ENCODE measurements around the gene ABCC4. TPM values are rescaled to one million over a fixed set of nuclear protein-coding genes. Genes with fewer than 3 reads are reported as not detected.

ABCC4 gene
- polyA plus RNA-seq, 3 donors: 1.0 to 2.4 (median 1.5) TPM

DNA sequence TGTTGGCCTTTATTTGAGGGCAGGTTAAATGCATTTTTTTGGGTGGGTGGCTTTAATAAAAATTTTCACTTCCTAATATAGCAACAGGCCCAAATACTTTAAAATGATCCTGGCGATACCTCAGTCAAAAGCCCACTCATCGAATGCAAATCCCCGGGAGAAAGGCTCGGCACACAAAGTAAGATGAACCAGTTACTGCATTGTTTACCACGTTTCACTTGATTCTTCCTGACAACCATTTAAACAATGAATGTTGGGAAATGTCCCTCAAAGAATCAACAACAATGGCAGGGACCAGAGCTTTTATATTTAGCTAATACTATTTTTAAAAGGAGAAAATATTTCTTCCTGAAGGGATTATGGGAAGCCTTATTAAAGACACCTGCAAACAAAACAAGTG, 187.7 kb downstream of the ABCC4 start:
- 76 to 89% (median 85%) methylated on average over 5 of the region's 5 CpGs for WGBS, 3 donors
- no peak overlapping the region for H3K27ac ChIP-seq (ENCODE audit: low read depth, low read length)

DNA sequence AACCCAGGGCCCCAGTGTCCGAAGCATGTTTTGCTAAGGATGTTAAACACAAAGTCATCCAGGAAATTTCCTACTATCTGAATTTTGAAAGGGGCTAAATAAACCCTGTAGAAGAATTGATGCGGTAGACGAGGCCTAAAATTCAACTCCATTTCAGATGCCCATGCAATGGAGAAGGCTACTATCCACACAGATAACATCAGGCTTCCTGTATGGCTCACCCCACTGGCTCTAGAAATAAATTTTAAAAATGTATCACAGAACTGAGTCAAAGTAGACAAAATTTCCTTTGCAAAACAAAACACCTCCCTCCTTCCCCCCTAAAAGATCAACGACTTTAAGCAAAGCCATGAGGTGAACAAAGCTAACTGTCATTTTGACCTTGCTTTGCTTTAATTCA, 188.4 kb downstream of the ABCC4 start:
- WGBS, 3 donors: 88 to 91% (median 89%) methylated on average over 4 of the region's 4 CpGs
- H3K27ac ChIP-seq (ENCODE audit: low read depth, low read length): no peak overlapping the region

DNA sequence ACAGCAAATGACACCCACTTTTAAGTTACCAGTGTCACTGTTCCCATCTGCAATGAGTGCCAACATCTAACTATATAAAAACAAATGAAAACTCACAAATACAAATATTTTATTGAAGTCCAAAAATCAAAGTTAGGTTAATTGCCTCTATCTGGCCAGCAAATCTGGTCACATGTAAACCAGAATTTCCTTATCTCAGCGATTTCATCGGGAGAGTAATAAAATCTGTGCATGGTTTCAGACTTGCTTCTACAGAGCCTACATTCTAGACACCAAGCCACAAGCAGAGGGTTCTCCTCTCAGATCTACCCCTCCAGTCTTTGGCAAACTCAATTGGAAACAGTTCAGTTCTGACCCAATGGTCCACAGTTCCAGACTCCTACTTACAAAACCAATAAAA, 189.6 kb downstream of the ABCC4 start:
- 61 to 82% (median 73%) methylated on average over 2 of the region's 2 CpGs for WGBS, 3 donors
- no peak overlapping the region for H3K27ac ChIP-seq (ENCODE audit: low read depth, low read length)

DNA sequence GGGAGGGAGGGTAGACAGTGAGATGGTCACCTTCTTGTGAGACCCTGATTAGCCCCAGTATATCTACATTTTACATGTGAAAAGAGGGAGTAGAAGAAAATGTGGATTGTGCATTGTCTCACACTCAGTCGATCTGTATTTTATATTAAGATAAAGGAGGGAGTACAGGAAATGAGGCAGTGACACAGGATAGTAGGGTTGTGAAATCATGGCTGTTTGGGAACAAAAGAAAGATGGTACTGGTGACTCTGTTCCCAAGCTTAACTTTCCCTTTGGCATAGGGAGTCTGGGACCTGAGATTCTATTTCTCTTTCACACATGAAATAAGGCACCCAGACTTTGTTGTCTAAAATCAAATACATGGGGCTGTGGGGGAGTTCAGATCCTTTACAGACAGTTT, 194.7 kb downstream of the ABCC4 start:
- 70 to 94% (median 86%) methylated on average over 1 of the region's 1 CpG for WGBS, 3 donors
- H3K27ac ChIP-seq (ENCODE audit: low read depth, low read length): no peak overlapping the region

DNA sequence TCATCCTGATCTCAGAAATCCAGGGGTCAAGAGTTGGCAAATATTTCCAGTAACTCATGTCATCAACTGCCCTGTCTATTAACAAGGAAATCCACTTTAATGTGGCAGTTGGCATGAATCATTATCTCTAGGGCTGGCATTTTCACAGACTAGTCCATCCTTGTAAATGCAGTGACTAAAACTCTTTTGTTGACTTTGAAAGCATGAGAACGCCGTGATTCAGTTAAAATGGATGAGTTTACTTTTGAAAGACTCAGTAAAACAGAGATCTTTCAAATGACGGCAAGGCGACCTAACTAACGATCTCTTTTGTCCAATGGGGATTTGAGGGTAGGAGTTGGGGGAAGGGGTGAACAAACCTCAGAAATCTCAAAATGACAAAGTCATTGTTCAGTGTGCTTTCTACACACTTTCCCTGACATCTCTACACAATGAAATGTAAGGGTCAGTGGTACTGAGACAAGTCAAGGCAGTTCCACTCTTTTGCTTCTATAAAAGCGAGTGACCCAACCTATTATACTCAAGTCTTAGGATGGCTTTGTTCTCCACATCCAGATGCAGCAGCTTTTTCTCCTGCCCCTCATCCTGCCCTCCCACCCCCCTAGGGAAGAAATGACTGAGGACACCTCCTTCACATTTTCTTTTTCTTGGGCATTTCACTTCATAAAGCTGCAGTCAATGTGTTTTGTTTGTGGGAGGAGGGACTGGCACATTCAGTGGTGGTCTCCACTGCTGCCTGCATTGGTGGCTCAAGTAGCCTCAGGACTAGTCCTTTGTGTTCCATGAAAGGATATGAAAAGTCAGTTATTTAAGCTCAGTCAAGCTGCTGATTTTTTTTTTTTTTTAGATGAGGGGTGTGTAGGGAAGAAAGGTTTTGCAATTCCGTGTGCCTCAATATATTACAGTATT, 200.5 kb downstream of the ABCC4 start:
- H3K27ac ChIP-seq (ENCODE audit: low read depth, low read length): no peak overlapping the region
- 78 to 87% (median 85%) methylated on average over 7 of the region's 7 CpGs for WGBS, 3 donors

DNA sequence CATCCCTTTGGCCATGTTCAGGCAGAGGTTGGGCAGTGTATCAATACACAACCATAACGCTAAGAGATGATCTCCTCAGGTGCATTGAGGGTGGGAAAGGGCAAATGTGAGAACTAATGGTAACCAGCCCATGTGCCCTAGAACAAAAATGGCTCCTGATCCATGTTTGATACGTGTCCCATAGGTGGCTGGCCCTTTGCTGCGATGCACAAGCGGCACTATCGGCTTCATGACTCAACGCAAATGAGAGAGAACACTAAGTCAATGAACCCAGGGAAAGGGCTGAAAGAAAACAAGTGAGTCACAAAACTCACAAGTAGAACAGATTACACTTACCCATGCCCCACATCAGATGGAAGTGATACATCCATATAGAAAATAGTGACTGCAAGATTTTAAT, 201.7 kb downstream of the ABCC4 start:
- H3K27ac ChIP-seq (ENCODE audit: low read depth, low read length): no peak overlapping the region
- 89 to 98% (median 94%) methylated on average over 6 of the region's 6 CpGs for WGBS, 3 donors

DNA sequence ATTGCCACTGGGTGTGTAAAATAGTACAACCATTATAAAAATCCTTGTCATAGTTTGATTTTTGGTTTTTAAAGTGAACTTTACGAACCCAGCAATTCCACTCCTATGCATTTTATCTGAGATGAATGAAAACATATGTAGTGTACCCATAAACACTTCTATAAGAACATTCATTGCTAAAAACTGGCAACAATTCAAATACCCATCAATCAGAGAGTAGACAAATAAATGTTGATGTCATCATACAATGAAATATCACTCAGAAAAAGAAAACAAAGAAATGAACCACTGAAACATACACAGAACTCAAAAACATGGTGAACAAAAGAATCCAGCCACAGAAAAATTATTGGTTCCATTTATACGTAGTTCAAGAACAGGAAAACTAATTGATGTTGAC, 202.3 kb downstream of the ABCC4 start:
- WGBS, 3 donors: 92 to 94% (median 93%) methylated on average over 2 of the region's 2 CpGs
- no peak overlapping the region for H3K27ac ChIP-seq (ENCODE audit: low read depth, low read length)

DNA sequence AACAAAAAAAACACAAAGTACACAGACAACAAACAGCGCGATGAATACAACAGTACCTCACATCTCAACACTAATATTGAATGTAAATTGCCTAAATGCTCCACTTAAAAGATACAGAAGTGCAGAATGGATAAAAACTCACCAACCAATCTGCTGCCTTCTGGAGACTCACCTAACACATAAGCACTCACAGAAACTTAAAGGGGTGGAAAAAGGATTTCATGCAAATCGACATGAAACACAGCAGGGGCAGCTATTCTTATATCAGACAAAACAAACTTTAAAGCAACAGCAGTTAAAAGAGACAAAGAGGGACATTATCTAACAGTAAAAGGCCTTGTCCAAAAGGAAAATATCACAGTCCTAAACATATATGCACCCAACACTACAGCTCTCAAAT, 209.5 kb downstream of the ABCC4 start:
- no peak overlapping the region for H3K27ac ChIP-seq (ENCODE audit: low read depth, low read length)
- WGBS, 3 donors: 90 to 95% (median 93%) methylated on average over 3 of the region's 3 CpGs

DNA sequence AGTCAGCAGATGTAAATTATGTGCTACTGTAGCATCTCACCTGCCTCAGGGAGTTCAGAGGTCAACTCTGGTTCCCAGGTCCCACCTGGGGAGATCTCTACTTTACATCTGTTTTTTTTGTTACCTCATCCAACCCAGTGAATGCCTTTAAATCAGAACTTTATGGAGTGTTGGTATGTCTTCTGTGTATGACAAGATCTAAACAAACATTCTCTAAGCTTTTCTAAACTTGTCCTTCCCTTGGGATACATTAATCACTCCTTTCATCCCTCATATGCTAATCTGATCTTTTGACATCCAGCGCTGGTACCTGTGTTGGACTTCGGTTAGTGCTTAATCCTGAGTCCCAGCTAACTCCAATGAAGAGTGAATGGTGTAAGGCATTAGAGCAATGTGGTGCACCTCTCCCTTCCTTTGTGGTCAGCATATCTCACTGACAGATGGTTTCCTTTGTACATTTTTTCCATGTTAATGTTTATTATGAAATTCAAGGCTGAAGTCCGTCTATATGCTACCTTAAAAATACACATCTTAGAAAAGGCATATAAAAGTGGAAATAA, 213.4 kb downstream of the ABCC4 start:
- H3K27ac ChIP-seq (ENCODE audit: low read depth, low read length): no peak overlapping the region
- WGBS, 3 donors: 53 to 78% (median 57%) methylated on average over 3 of the region's 3 CpGs

DNA sequence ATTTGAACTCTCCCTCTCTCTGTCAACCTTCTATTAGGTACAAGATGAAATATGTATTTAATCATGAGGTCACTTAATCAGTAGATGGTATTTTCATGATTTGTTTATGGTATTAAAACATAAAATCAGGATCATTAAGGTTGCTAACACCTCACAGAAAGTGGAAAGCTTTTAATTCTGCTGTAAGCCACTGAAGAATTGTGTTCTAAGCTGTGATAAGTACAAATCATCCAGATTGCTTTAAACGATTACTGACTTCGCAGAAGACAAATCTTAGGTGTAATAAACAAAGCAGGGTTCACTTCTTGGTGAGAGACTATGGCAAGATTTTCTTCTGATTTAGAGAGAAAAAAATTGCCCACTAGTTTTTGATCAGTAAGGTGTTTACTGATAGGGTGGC, 214.5 kb downstream of the ABCC4 start:
- no peak overlapping the region for H3K27ac ChIP-seq (ENCODE audit: low read depth, low read length)
- WGBS, 3 donors: 84 to 86% (median 85%) methylated on average over 2 of the region's 2 CpGs

DNA sequence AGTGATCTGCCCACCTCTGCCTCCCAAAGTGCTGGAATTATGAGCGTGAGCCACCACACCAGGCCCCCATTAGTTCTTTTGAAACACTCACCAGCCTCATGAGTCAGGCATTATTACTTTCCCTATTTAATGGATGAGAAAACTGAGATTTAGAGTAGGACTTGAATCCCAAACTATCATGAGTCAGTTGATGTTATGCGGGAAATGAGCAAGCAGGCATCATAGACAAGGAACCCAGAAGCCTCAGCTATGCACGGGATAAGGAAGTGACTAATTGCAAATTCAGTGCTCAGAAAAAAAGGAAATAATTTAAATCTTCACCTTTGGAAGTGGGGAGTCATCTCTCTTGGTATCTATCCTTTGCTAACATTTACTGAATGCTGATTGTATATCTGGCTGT, 217.5 kb downstream of the ABCC4 start:
- 73 to 90% (median 76%) methylated on average over 3 of the region's 3 CpGs for WGBS, 3 donors
- no peak overlapping the region for H3K27ac ChIP-seq (ENCODE audit: low read depth, low read length)

DNA sequence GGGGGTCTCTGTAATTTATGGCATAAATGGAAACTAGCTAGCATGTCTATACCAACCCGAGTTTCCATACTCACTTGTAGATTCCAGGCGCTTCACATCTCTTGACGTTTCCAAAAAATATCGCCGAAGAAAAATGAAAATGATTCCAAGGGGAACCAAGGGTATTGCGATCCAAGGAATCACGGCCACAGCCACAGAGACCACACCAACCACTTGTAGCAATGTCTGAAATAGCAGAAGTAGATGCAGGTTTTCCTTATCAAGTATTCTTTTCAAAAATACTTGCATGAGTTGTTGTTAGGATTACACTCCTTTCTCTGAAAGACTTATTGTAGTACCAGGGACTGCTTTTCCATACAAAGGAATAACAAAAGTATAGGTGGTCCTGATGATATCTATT, 218.2 kb downstream of the ABCC4 start:
- H3K27ac ChIP-seq (ENCODE audit: low read depth, low read length): no peak overlapping the region
- WGBS, 3 donors: 82 to 94% (median 83%) methylated on average over 7 of the region's 7 CpGs

DNA sequence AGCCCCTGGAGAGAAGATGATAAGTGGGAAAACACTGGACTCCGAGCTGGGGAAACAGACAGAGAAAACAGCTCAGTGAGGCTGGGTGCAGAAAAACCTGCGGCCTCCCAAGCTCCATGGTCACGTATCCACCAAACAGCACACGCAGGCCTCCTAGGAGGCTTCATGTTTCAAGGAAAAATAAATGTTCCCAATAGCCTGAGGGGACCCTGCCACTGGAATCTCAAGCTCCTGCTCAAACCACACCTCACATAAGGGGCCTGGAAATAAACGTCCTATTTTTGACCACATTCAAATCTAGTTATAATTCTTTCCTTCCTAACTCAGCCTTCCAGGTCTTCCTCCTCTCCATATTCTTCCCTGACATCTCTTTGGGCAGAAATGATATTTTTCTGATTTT, 225.7 kb downstream of the ABCC4 start:
- H3K27ac ChIP-seq (ENCODE audit: low read depth, low read length): no peak overlapping the region
- WGBS, 3 donors: 82 to 90% (median 88%) methylated on average over 5 of the region's 5 CpGs

DNA sequence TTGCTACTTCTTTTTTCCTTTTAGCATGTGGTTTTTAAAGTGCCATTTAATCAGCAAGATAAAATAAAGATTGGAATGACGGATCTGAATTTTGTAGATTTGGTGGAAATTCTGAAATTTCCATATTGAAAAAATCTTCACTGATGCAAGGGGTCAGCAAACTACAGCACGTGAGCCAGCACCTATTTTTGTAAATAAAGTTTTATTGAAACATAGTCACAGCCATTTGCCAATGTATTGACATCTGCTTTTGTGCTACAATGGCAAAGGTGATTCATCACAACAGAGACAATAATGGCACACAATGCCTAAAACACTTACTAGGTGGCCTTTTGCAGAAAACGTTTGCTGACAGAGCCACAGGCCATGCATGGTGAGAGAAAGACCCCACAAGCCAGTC, 226.4 kb downstream of the ABCC4 start:
- no peak overlapping the region for H3K27ac ChIP-seq (ENCODE audit: low read depth, low read length)
- 85 to 89% (median 85%) methylated on average over 3 of the region's 3 CpGs for WGBS, 3 donors

DNA sequence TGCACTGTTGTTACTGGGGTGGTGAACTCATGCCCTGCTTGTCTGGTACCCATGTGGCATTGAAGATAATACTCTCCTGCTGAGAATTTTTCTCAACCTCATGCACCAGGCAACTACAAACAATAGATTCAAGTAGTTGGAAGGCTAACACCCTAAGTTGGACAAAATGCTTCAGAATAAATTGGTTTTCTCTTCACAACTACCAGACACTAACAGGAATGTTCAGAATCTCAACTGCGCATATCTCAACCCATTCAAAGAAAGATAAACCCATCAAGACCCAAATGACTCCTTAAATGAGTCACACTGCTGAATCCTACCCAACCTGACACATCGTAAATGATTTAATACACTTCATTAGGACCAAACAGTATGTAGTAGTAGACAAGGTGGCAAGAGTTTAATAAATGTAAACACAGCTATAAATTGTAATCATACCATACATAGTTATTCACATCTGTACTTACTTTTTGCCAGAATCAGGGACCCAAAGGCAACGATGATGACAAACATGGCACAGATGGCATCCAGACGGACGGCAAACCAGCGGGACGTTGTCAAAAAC, 227.4 kb downstream of the ABCC4 start:
- whole genome bisulfite sequencing, 3 donors: 95 to 97% (median 95%) methylated on average over 7 of the region's 7 CpGs
- no peak overlapping the region for H3K27ac ChIP-seq (ENCODE audit: low read depth, low read length)

DNA sequence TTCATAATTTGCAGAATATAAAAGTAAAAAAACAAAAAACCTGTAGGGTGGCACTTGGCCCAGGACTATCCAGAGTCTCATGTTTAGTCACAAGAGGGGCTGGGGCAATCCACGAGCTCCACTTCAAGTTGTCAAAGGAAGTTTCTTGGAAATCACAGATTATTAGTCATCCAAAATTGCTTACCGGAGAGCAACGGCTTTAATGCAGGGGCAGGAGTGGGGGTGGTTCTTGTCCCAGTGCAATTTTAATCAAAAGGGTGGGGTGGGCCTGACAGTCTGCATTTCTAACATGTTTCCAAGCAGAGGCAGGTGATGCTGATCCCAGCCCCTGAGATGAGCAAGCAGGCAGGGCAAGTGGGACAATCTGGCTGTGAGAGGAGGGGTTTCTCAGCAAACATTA, 233.9 kb downstream of the ABCC4 start:
- WGBS, 3 donors: 81 to 92% (median 81%) methylated on average over 3 of the region's 3 CpGs

DNA sequence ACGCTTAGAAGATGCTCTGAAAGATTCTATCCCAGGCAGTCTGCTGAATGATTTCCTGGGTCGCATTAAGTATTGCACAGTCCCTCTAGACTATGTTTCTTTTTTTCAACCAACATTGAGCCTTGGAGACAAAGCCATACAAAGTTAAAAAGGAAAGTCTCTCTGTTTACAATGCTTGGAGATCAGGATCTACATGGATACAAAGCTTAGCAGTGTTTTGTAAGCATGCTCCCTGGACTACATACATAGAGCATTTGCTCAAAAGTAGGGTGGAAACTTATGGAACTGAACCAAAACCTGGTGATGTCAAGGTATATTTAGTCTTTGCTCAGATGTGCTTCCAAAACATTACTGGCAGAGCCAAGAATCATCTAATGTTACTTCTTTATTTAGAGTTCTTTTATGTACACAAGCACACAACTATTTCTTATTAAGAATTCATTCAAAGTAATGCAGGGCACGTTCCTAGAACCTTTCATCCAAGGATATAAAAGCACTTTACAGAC, 241.2 kb downstream of the ABCC4 start:
- H3K27ac ChIP-seq (ENCODE audit: low read depth, low read length): no peak overlapping the region
- WGBS, 3 donors: 84 to 89% (median 88%) methylated on average over 3 of the region's 3 CpGs

More for the DNA sequence above, 233.9 kb downstream of the ABCC4 start:
- H3K27ac ChIP-seq (ENCODE audit: low read depth, low read length): no peak overlapping the region

DNA sequence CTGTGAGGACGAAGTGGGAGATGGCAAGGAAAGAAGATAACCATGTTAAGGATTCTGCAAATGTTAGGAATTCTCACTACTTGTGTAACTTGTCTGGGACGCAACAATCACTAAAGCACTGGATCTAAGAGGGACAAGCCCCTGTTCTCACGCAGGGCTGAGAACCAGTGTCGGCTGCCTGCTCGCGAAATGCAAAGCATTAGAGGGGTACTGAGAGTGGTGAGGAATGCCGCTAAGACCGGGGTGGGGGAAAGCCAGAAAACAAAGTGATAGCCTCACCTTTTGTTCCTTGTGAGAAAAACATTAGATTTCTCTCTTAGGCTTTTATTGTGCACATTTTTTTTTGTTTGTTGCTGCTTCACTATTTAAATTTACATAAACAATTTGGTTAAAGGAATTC, 241.9 kb downstream of the ABCC4 start:
- H3K27ac ChIP-seq (ENCODE audit: low read depth, low read length): no peak overlapping the region
- 89 to 92% (median 91%) methylated on average over 8 of the region's 8 CpGs for WGBS, 3 donors

DNA sequence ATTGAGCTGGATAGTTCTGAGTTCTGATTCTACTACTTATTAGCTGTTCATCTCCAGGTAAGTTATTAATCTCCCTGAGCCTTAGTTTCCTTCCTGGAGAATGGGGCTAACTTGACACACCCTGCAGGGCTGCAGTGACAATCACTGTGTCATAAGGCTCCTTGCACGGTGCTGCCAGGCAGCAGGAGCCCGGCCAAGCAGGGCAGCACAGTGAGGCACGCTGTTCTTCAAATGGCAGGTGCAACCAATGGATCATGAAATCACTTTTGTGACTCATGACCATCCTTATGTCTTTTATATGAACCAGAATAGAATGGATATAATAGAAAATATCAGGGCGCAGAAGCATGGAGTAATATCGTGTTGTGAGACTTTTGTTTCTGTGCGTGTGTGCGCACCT, 242.6 kb downstream of the ABCC4 start:
- 86 to 90% (median 88%) methylated on average over 7 of the region's 7 CpGs for WGBS, 3 donors
- no peak overlapping the region for H3K27ac ChIP-seq (ENCODE audit: low read depth, low read length)

Measured in adipose tissue (tissue), 3 donors.